ENCODE results near the gene LRRC75A.

- no peak for TF ChIP-seq CTCF (conservative IDR thresholded peaks at IDR 0.05 in 1 of 2, IDR thresholded peaks at IDR 0.05 in 1 of 2; ENCODE audit: extremely low read depth in 1 of 2, insufficient read depth in 1 of 2, low read depth in 1 of 2, low read length in 2 of 2)
- no peak for TF ChIP-seq EZH2 (IDR thresholded peaks at IDR 0.05; ENCODE audit: borderline replicate concordance, low read length)
Observed at GRCh38 chr17:16437083-16437482, 54.9 kb downstream of the LRRC75A start.

All from mammary epithelial cell (primary cell).